Left kidney (tissue), 2 donors: ENCODE results near the gene GARIN5B. TPM values are rescaled to one million over a fixed set of nuclear protein-coding genes. Genes with fewer than 3 reads are reported as not detected.
A peak's percentile ranks its signal among the peaks of the same experiment; 100 is the strongest.

Experiments
- DNase-seq: peaks from one replicate; pipeline ENCODE4 v3.0.0-alpha.2; 2013
- polyA plus RNA-seq: library from polyadenylated mRNA; unstranded; fragments of 120-200 nt; gene quantifications from one replicate; pipeline ENCODE4 v1.2.1, GENCODE V29; 2013; ENCODE audit not compliant: insufficient read length

The GARIN5B gene
- polyA plus RNA-seq, 1 donor = 0.17 TPM

DNA sequence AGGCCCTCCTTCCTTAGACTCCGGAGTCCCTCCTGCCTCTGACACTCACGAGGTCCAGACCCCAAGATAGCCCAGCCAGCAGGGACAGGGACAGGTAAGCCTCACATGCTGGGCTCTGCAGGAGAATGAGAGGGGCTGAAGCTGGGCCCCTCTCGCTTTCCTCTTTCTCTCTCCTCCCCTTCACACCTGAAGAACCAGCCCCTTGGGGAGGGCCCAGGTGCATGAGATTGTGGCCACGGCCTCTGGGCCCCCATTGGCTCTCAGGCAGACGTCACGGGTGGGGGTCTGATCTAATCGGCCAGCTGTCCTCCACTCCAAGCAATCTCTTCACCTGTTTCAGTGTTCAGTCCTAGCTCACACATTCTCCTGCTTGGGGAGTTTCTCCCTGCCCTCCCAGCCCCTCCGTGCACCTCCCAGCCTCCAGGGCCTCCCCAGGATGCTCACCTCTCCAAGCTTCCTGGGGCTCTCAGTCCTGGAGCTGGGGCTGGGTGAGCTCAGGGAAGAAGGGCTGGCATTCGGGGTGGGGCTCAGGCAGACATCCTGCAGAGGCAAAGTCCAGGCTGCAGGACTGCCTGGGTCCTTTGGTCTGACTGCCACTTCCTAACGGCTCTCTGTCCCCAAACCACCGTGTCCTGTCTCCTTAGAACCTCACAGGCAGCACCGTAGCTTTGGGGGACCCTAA is 40.7 kb downstream of the GARIN5B start:
- no peak for DNase-seq

- no peak for DNase-seq
Observed at GRCh38 chr19:55321466-55322137, 41.5 kb downstream of the GARIN5B start.

GRCh38 chr19:55320844-55321419 is 42.1 kb downstream of the GARIN5B start:
- DNase-seq = no peak

DNA sequence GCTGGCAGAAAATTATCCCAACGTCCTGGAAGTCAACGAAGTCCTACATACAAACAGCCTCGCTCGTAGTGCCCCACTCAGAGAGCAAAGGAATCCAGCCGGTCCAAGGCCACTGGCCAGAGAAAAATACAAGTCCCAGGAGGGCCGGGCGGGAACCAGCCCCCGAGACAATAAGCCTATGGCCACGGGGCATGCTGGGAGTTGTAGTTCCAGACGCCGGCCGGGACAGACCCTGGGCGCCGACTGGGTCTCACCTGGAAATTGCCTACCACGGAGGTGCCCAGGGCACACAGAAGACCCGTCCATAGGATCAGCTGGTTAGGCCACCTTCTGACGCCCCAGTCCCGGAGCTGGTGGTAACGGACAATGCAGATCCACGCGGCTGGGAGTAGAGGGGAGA is 43.3 kb downstream of the GARIN5B start:
- DNase-seq = peak; percentile 62

GRCh38 chr19:55316646-55317045 is 46.4 kb downstream of the GARIN5B start:
- DNase-seq = no peak

- DNase-seq = no peak
Observed at GRCh38 chr19:55315956-55316525, 47.0 kb downstream of the GARIN5B start.

DNA sequence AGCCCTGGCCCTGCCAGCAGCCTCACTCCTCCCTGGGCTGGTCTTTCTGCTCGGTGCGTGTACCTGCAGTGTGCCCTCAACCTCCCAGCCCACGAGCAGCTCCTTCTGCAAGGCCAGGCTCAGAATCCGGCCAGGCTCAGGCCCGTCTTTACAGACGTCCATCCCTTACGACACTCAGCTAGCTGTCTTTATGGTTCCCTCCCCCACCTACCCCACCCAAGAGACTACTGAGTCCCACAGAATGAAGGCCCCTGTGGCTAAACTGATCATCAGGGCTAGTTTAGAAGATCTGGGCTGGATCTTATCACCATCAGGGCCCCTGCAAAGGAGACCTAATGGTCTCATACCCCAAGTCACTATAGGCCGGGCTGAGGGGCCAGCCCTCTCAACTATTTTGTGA is 48.7 kb downstream of the GARIN5B start:
- DNase-seq = no peak

DNA sequence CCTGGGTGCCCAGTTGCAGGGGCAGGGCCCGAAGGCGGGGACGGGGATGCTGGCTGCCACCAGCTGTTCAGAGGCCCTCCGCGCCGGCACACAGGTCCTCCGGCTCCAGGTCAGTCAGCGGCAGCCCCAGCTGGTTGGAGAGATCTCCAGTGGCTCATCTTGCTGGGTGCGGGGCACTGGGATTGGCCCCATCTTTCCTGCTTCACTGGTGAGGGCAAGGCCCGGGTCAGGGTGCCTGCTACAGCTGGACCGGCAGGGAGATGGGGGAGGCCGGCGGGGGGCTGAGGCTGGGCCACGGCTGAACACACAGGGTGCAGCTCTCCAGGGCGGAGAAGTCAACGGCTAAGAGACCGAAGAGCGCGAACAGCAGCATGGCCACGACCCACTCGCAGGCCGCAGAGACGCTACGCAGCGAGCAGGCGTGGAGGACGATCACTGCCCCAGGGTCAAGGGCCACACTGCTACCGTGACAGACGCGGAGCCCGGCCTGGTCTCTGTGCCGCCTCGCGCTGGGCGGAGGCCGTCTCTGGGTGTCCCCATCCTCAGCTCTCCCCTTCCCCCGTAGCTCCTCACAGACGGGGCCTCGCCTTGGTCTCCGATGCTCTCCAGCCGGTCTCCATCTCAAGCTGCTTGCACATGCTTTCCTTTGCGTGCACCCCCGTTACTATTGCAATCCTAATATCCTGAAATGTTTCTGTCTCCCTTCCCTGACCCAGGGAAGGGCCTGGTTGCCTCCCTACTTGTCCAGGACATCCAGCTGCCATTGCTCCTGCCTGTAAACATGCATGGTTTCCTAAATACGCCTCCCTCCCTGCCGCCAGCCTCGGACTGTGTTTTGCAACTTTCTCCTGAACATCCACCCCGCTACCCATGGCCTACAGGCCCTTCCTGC is 50.2 kb downstream of the GARIN5B start:
- no peak for DNase-seq

DNA sequence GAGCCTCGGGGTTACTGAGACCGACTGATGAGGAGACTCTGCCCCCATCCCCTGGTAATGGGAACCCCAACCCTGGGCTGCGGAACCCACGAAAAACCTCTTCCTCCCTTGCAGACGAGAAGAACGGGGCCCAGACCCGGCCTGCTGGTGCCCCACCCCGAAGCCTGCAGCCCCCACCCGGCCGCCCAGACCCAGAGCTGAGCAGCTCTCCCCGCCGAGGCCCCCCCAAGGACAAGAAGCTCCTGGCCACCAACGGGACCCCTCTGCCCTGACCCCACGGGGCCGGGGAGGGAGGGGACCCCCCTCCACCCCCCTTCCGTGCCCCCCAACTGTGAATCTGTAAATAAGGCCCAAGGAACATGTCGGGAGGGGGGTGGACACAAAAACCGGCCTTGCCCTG is 51.3 kb downstream of the GARIN5B start:
- DNase-seq = no peak

DNA sequence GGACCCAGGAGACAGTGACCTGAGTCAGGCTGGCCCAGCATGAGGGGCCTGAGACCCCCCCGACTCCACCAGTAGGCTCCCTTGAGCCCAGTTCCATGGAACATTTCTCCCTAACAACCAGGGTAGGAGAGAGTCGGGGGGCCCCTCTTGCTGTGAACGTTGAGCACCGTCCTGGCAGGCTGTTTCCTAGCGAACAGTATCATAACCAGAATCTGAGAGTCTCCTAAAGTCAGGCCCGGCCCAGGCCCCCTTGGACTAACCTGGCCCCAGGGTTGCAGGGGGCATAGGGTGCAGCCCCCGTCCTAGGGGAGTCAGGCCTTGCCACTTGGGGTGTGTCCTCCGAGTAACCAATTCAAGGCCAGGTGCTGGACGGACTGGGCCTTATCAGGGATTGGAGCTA is 51.7 kb downstream of the GARIN5B start:
- DNase-seq = no peak

- no peak for DNase-seq
Observed at GRCh38 chr19:55310498-55310897, 52.6 kb downstream of the GARIN5B start.

GRCh38 chr19:55309448-55309847 is 53.6 kb downstream of the GARIN5B start:
- DNase-seq = no peak

DNA sequence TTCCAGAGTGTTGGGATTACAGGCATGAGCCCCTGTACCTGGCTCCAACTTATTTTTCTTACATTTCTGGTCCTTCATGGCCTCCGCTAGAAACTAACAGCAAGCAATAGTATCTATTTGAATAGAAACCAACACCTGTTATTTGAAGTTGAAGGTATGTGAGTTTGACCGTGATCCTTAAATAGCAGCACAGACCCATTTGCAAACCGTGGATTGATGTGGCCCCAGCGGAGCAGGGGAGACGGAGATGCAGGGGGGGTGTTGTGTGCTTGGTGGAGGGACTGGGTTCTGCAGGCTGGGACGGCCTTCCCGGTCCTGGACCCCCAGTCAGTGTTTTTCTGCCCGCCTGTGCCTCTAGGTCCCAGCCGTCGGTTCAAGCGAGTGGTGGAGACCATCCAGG is 54.8 kb downstream of the GARIN5B start:
- no peak for DNase-seq

GRCh38 chr19:55306712-55307111 is 56.3 kb downstream of the GARIN5B start:
- DNase-seq = no peak

GRCh38 chr19:55305983-55306562 is 57.0 kb downstream of the GARIN5B start:
- no peak for DNase-seq

DNA sequence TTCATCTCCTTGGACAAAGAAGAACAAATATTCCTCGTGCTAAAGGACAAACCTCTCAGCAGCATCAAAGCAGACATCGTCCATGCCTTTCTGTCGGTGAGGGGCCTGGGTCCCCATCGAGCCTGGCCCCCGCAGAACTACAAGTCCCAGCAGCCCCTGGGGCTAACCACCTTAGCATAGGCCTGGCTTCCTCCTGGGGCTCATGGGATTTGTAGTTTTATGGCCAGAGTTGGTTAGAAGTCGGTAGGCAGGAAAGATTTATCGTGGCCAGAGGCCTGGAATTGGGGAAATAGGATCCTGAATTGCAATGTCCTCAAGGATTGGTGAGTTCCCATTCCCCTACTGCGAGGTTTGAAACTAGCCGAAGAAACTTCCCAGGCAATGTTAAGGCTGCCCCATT is 57.6 kb downstream of the GARIN5B start:
- DNase-seq = no peak

DNA sequence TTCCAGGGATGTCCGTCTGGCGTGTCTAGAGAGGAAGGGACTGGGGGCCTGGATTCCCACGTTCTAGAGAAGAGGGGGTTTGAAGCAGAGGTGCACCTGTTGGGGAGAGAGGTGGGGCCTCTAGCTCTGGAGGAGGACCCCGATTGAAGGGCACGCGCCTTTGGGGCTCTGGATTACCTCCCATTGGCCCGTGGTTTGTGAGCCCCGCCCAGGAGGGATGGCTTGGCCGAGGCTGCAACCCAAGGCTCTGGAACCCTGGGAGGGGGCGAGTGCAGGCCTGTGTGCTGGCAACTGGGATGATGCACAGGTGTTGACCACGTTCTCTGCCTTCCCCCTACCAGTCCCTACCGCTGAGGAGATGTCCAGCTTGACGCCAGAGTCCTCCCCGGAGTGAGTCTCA is 58.1 kb downstream of the GARIN5B start:
- no peak for DNase-seq
